Esophagus squamous epithelium (tissue), 5 donors: Measurements from ENCODE around the gene CDC42BPG. TPM values are rescaled to one million over a fixed set of nuclear protein-coding genes. Genes with fewer than 3 reads are reported as not detected.

ENCODE experiments used
- DNase-seq: peaks from one replicate; lab custom pipeline; 2025; lab: John Stamatoyannopoulos, UW
- H3K27ac ChIP-seq, 4 donors: fragments of 200-600 bp; sonication (generic); one replicate each; pipeline ENCODE4 v1.5.1; 2016 to 2019; ENCODE audit warnings: mild to moderate bottlenecking in 1 of 4
- H3K27me3 ChIP-seq, 4 donors: fragments of 200-600 bp; sonication (generic); 1 replicate in 3 of 4; 2 replicates in 1 of 4; pipeline versions ENCODE4 v1.5.1 to v1.6.0; 2017 to 2021; ENCODE audit warnings: antibody characterized with exemption in 1 of 4
- H3K36me3 ChIP-seq, 3 donors: fragments of 200-600 bp; sonication (generic); one replicate each; pipeline ENCODE4 v1.5.1; 2016 to 2019
- H3K4me1 ChIP-seq, 3 donors: fragments of 200-600 bp; sonication (generic); one replicate each; pipeline ENCODE4 v1.5.1; 2017 to 2019
- H3K4me3 ChIP-seq, 4 donors: fragments of 200-600 bp; sonication (generic); 1 replicate in 3 of 4; 2 replicates in 1 of 4; pipeline ENCODE4 v1.5.1; 2016 to 2019; ENCODE audit warnings: mild to moderate bottlenecking in 2 of 4, moderate library complexity in 1 of 4
- H3K9me3 ChIP-seq, 3 donors: fragments of 200-600 bp; sonication (generic); one replicate each; pipeline ENCODE4 v1.5.1; 2016 to 2019
- POLR2A ChIP-seq, 4 donors: fragments of 450-650 bp; IDR thresholded peaks; one replicate each; pipeline ENCODE4 v1.6.1; 2017; ENCODE audit warnings: antibody characterized with exemption in 4 of 4, mild to moderate bottlenecking in 4 of 4, moderate library complexity in 3 of 4
- WGBS, 2 donors: methylation state at CpG; one replicate each; pipeline ENCODE4 v1.1.5; 2018; 5-methylcytosine and 5-hydroxymethylcytosine counted together
- intact Hi-C: fragments of 100-400 bp; cut with DNase I; formaldehyde crosslinking; loops from one replicate; pipeline ENCODE4 v1.15.0; 2022
- total RNA-seq, 4 donors: library from RNA; depleted of rRNA; stranded (reverse); fragments of >200 nt; gene quantifications; one replicate each; pipeline ENCODE4 v1.1.0, GENCODE V29; 2016
- TF ChIP-seq, protein P1 (sequence below), 6 experiments: fragments of 450-650 bp in 4 of 6; fragments of 200-600 bp in 2 of 6; sonication (generic) in 2 of 6; IDR thresholded peaks; one replicate each; pipeline ENCODE4 v1.5.1; 2016 to 2019; ENCODE audit warnings: antibody characterized with exemption in 6 of 6, mild to moderate bottlenecking in 4 of 6, moderate library complexity in 4 of 6
- donor health status: DM: yes; HTN: yes; CAD: no.

Gene CDC42BPG
- total RNA-seq, 4 donors from 2014 or later, result 16.4 to 48.5 (median 25.0) TPM

DNA sequence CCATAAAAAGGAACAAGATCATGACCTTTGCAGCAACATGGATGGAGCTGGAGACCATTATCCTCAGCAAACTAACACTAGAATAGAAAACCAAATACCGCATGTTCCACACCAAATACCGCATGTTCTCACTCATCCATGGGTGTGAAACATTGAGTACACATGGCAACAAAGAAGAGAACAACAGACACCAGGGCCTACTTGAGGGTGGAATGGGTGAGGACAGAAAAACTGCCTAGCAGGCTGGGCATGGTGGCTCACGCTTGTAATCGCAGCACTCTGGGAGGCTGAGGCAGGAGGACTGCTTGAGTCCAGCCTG, 21.7 kb upstream of the CDC42BPG start:
- WGBS, 2 donors, result 73 to 85% methylated on average over 4 of the region's 4 CpGs
- Histone ChIP-seq H3K27ac (peak overlapping the region; percentile 33 to 93 (median 82)), H3K27me3 (no peaks in the 10 kb centered on the region), H3K4me3 (no peak overlapping the region), H3K36me3 (peaks cover 0 to 5% (median 0%) of the 10 kb centered on the region in 3 donors), H3K4me1 (peaks cover 64 to 99% (median 86%) of the 10 kb centered on the region in 3 donors), H3K9me3 (no peaks in the 10 kb centered on the region)
- TF ChIP-seq, protein P1, sequence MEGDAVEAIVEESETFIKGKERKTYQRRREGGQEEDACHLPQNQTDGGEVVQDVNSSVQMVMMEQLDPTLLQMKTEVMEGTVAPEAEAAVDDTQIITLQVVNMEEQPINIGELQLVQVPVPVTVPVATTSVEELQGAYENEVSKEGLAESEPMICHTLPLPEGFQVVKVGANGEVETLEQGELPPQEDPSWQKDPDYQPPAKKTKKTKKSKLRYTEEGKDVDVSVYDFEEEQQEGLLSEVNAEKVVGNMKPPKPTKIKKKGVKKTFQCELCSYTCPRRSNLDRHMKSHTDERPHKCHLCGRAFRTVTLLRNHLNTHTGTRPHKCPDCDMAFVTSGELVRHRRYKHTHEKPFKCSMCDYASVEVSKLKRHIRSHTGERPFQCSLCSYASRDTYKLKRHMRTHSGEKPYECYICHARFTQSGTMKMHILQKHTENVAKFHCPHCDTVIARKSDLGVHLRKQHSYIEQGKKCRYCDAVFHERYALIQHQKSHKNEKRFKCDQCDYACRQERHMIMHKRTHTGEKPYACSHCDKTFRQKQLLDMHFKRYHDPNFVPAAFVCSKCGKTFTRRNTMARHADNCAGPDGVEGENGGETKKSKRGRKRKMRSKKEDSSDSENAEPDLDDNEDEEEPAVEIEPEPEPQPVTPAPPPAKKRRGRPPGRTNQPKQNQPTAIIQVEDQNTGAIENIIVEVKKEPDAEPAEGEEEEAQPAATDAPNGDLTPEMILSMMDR (IDR thresholded peaks at IDR 0.05), result no peak
- no peak for TF ChIP-seq POLR2A (IDR thresholded peaks at IDR 0.05)
- DNase-seq, result no peak
- intact Hi-C loops, result no loop called here

DNA sequence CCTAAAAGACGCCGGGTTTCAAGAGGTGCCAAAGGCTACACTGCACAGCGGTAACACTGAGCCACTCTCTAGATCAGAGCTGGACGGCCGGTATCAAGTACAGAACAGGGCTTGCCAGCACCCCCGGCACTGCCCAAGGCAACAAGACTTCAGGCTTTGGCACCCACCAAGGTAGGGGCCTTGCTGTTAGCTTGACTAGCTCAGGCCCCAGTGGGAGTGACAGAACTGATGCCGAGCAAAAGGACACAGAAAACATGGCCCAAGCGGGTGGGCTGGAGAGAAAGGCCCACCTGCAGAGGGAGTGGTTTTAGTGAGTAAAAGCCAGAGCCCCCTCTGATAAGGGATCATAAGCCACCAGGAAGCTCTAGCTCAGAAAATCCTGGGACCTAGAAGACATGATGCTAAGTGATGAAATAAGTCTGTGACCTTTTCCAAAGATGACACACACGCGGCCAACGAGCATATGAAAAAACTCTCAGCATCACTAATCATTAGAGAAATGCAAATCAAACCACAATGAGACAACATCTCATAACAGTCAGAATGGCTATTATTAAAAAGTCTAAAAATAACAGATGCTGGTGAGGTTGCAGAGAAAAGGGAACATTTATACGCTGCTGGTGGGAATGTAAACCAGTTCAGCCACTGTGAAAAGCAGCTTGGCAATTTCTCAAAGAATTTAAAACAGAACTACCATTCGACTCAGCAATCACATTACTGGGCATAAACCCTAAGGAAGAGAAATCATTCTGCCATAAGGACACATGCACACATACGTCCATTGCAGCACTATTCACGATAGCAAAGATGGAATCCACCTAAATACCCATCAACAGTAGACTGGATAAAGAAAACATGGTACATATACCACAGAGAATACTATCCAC, 21.1 kb upstream of the CDC42BPG start:
- no peak for DNase-seq
- intact Hi-C loops, result no loop called here
- Histone ChIP-seq H3K4me3 (peak overlapping the region in 3 of 4 donors; percentile 2 to 35 (median 3)), H3K9me3 (no peaks in the 10 kb centered on the region), H3K27ac (peak overlapping the region; percentile 78 to 93 (median 90)), H3K36me3 (no peaks in the 10 kb centered on the region), H3K4me1 (peaks cover 58 to 99% (median 82%) of the 10 kb centered on the region in 3 donors), H3K27me3 (no peaks in the 10 kb centered on the region)
- TF ChIP-seq, protein P1 (IDR thresholded peaks at IDR 0.05), result no peak
- TF ChIP-seq POLR2A (IDR thresholded peaks at IDR 0.05), result no peak
- 36 to 54% methylated on average over 9 of the region's 15 CpGs for WGBS, 2 donors

DNA sequence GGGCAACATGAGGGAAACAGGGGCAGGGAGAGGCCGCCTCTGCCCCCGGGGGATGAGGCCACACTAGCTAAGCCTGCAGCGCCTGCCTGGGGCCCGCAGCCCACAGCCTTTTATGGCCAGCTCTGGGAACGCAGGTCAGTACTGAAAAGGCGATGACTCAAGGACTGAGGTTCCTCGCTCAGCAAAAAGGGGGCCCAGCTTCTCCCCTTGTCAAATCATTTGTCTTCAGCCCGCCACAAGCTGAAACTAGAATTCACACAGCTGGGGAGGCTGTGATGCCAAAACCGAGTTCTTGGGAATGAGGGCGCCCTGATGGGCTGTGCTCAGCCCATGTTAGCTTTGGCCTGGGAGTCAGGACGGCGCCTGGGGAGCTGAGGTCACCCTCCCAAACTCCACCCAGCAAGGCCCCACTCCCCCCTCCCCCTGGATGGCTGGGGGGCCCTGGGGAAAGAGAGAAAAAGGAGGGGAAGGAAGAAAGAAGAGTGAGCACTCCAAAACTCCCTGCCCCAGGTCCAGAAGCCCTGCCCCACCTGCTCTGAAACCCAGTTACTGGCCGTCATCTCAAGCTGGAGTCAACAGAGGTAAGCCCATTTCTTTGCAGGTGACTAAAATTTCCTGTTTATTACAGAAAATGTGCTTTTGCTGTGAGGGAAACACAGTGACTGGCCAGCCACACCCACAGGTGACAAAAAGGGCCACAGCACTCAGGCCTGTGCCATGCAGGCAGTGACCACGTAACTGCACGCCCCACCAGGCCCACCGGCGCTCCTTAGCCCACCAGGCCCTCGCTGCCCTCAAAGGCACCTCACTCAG, 20.2 kb upstream of the CDC42BPG start:
- Histone ChIP-seq H3K4me3 (peak overlapping the region in 3 of 4 donors; percentile 2 to 35 (median 3)), H3K4me1 (peaks cover 49 to 99% (median 78%) of the 10 kb centered on the region in 3 donors), H3K27me3 (no peaks in the 10 kb centered on the region), H3K9me3 (no peaks in the 10 kb centered on the region), H3K36me3 (peaks cover 0 to 7% (median 0%) of the 10 kb centered on the region in 3 donors), H3K27ac (peak overlapping the region; percentile 78 to 93 (median 90))
- DNase-seq, result no peak
- TF ChIP-seq, protein P1 (IDR thresholded peaks at IDR 0.05), result no peak
- peak in 2 of 4 donors; percentile 17 to 41 for TF ChIP-seq POLR2A (IDR thresholded peaks at IDR 0.05)
- intact Hi-C loops, result no loop called here
- WGBS, 2 donors, result 9 to 27% methylated on average over 3 to 9 of the region's 18 CpGs

DNA sequence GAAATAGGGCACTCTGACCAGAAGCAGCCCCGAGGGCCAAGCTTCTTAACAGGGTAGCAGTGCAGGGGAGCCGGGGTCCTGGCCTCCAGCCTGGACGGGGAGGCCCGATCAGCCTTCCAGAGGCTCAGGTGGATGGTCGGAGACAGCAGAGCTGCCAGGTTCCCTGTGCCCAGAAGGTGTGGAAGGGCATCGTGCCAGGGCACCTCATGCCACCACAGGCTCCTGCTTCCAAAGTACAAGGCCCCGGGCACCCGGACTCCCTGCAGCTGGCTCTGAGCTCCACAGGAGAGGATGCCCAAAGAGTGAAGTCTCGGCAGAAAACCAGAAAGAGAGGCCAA, 19.7 kb upstream of the CDC42BPG start:
- DNase-seq, result no peak
- TF ChIP-seq POLR2A (IDR thresholded peaks at IDR 0.05), result no peak
- TF ChIP-seq, protein P1 (IDR thresholded peaks at IDR 0.05), result no peak
- Histone ChIP-seq H3K4me1 (peaks cover 43 to 99% (median 77%) of the 10 kb centered on the region in 3 donors), H3K27me3 (no peaks in the 10 kb centered on the region), H3K9me3 (no peaks in the 10 kb centered on the region), H3K36me3 (peaks cover 0 to 12% (median 0%) of the 10 kb centered on the region in 3 donors), H3K27ac (peak overlapping the region; percentile 78 to 93 (median 90)), H3K4me3 (peak overlapping the region in 3 of 4 donors; percentile 2 to 35 (median 3))
- intact Hi-C loops, result no loop called here
- WGBS, 2 donors, result 3 to 25% methylated on average over 2 to 6 of the region's 9 CpGs
